GM18520 (cell line): ENCODE measurements around the gene SMIM38.
"Not testable (repeated sequence)": the region's sequence is repeated elsewhere in the genome, so short reads cannot be mapped to it uniquely, and the experiment has no call there.

ENCODE experiments used
- ATAC-seq: cut with Tn5 transposase; IDR thresholded peaks from one replicate; pipeline ENCODE4 v1.9.1; 2021; ENCODE audit not compliant: unreplicated experiment

Gene SMIM38

DNA sequence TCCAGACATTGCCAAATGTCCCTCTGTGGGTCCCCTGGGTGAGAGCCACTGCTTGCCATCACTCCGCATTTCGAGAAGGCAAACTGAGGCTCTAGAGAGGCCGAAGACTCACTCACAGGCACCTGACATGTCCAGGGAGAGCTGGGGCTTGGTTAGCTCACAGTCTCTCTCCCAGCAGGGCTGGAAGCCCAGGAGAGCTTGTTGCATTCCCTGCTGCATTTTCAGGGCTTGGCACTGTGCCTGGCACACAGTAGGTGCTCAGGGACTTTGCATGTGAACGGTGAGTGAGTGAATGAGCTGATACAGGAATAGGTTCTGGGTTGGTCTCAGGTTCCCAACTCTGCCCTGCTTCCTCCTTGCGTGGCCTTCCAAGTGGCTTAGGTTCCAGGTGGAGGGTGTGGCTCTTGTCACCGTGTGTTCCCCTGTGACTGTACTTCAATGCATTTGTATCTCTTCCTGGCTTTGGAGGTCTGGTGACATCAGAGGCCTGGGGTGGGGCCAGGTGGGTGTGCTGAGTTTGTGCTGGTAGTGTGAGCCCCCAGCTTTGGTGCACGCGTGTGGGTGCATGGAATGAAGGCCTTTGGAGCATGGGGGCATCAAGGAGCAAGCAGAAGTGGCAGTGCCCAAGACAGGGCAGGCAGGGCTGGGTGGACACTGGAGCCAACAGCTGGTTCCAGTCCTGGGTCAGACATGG, 18.4 kb upstream of the SMIM38 start:
- no peak for ATAC-seq

GRCh38 chr11:69138265-69138664, 17.5 kb upstream of the SMIM38 start:
- ATAC-seq, result no peak

DNA sequence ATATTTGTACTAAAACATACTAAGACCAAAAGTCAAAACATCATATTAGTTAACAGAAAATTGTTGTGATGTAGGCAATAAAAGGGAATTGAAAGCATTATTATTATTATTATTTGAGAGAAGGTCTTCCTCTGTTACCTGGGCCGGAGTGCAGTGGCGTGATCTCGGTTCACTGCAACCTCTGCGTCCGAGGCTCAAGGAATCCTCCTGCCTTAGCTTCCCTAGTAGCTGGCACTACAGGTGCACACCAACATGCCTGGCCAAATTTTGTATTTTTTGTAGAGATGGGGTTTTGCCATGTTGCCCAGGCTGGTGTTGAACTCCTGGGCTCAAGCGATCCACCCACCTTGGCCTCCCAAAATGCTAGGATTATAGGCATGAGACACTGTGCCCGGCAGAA, 15.6 kb upstream of the SMIM38 start:
- ATAC-seq, result not testable (repeated sequence)

DNA sequence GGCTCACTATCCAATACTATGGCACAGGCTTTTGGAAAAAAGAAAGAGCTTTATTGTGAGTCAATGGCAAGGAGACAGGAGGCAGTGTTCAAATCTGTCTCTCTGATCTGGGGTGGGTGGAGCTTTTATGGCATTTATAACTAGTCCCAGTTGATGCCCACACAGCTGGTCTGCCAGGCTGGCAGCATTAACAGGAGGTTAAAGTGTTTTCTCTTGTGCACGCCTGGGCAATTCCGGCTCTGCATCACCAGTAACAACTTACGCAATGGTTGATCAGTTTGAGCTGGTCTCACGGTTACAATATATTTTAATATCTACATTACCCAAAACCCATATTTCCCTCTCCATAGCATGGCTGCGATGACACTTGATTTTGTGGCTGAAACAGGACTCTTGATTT, 15.1 kb upstream of the SMIM38 start:
- ATAC-seq, result no peak

GRCh38 chr11:69141742-69142141, 14.0 kb upstream of the SMIM38 start:
- ATAC-seq, result no peak

GRCh38 chr11:69142895-69143294, 12.8 kb upstream of the SMIM38 start:
- ATAC-seq, result no peak

GRCh38 chr11:69144316-69145049, 11.3 kb upstream of the SMIM38 start:
- peak; percentile 31 for ATAC-seq

- no peak for ATAC-seq
Measured at GRCh38 chr11:69145050-69145380, 10.7 kb upstream of the SMIM38 start.

GRCh38 chr11:69148377-69148762, 7.4 kb upstream of the SMIM38 start:
- ATAC-seq, result no peak

- ATAC-seq, result no peak
Measured at GRCh38 chr11:69148806-69149205, 6.9 kb upstream of the SMIM38 start.

- not testable (repeated sequence) for ATAC-seq
Measured at GRCh38 chr11:69149338-69150045, 6.2 kb upstream of the SMIM38 start.

DNA sequence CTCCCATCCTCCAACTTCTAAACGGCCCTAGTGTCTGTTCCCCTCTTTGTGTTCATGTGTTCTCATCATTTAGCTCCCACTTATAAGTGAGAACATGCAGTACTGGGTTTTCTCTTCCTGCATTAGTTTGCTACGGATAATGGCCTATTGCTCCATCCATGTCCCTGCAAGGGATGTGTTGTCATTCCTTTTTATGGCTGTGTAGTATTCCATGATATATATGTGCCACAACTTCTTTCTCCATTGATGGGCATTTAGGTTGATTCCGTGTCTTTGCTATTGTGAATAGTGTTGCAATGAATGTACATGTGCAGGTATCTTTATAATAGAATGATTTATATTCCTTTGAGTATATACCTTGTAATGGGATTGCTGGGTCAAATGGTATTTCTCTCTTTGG, 5.6 kb upstream of the SMIM38 start:
- no peak for ATAC-seq

DNA sequence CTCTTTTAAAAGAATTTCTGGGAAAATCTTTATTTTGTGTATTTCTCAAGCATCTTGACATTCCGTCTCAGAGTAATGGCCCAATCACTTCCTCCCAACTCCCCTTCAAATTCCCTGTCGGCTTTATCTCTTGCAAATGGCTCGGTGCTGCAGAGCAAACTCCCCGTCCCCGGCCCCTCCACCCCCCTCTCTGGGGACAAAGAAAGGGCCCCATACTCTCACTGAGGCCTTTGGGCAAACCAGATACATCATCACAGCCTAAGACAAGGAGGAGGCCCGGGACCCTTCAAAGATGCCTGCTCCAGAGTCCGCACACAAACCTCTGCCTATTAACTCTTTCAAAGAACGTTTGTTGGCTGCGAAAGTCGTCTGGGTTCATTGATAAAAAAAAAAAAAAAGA, 3.9 kb upstream of the SMIM38 start:
- ATAC-seq, result no peak

GRCh38 chr11:69152733-69153421, 2.9 kb upstream of the SMIM38 start:
- ATAC-seq, result no peak

GRCh38 chr11:69153661-69154060, 2.1 kb upstream of the SMIM38 start:
- no peak for ATAC-seq

DNA sequence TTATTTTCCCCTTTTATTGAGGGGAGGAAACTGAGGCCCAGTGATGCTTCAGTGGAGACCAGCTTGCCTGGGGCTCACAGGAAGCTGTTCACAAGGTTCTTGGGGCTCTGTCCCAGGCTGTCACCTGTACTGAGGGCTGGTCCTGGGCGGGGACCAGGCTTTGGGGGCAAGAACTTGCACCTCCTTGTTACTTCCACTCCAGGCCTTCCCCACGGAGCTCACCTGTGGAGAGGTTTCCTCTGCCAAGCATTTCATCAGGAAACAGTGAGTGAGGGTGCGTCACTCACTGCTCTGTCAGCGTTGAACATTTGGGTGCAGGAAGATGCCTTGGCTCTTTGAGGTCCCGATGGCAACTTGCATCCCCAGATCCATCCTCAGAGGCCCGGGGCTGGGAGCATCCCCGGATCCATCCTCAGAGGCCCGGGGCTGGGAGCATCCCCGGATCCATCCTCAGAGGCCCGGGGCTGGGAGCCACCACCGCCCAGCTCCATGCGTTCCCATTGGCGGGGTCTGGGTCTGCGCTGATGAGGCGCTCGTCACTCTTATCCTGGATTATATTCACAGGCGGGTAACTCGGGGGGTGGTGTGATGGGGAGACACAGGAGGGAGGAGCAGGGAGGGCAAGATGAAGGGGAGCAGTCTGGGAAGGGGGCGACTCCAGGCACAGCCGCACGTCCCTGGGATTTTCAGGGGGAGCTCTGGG, 1.4 kb upstream of the SMIM38 start:
- no peak for ATAC-seq

- no peak for ATAC-seq
Measured at GRCh38 chr11:69154938-69155301, 815 bp upstream of the SMIM38 start.

- no peak for ATAC-seq
Measured at GRCh38 chr11:69156235-69156639, 502 bp downstream of the SMIM38 start.

DNA sequence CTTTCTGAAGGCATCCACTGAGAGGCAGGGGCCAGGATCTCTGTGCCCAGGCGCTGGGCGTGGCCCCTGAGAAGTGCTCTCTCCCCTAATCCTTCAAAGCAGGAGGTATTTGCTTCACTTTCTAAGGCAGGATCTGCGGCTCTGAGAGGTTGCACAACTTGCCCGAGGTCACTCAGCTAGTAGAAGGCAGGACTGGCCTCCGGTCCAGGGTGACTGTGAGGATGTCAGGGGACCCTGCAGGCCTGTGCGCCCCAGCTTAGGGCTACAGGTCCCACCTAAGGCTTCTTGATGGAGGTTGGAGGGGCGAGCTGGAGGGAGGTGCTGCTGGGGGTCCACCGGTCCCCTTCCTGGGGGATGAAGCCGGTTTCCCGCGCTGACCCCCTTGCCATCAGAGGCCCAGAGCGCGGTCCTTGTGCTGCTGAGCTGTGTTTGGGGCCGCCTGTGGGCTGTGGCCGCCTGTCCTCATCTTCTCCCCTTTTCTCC, 979 bp downstream of the SMIM38 start:
- no peak for ATAC-seq

GRCh38 chr11:69157156-69157821, 1.6 kb downstream of the SMIM38 start:
- ATAC-seq, result no peak
